ENCODE measurements around the gene PLD3. TPM values are rescaled to one million over a fixed set of nuclear protein-coding genes. Genes with fewer than 3 reads are reported as not detected.

Gene PLD3
- total RNA-seq, 1 donor from 2014 or later, result 1,227 TPM

- H3K27ac Mint-ChIP-seq (ENCODE audit: unreplicated experiment), result no peak overlapping the region
- no peak for TF ChIP-seq CTCF (IDR thresholded peaks at IDR 0.05; ENCODE audit: partially characterized antibody, unreplicated experiment)
- no peaks in the 10 kb centered on the region for H3K36me3 Mint-ChIP-seq (ENCODE audit: unreplicated experiment)
- no peaks in the 10 kb centered on the region for H3K9me3 Mint-ChIP-seq (ENCODE audit: unreplicated experiment)
- H3K27me3 Mint-ChIP-seq (ENCODE audit: unreplicated experiment), result no peaks in the 10 kb centered on the region
- DNase-seq, result no peak
- no peak overlapping the region for H3K4me3 Mint-ChIP-seq (ENCODE audit: unreplicated experiment)
- H3K4me1 Mint-ChIP-seq (ENCODE audit: low read depth, unreplicated experiment), result peaks cover 2% of the 10 kb centered on the region
Observed at GRCh38 chr19:40313229-40313983, 35.1 kb upstream of the PLD3 start.

- no peak for TF ChIP-seq CTCF (IDR thresholded peaks at IDR 0.05; ENCODE audit: partially characterized antibody, unreplicated experiment)
- DNase-seq, result no peak
- Mint-ChIP-seq H3K4me3 (ENCODE audit: unreplicated experiment) (no peak overlapping the region), H3K9me3 (ENCODE audit: unreplicated experiment) (no peaks in the 10 kb centered on the region), H3K27ac (ENCODE audit: unreplicated experiment) (no peak overlapping the region), H3K27me3 (ENCODE audit: unreplicated experiment) (no peaks in the 10 kb centered on the region), H3K4me1 (ENCODE audit: low read depth, unreplicated experiment) (peaks cover 2% of the 10 kb centered on the region), H3K36me3 (ENCODE audit: unreplicated experiment) (no peaks in the 10 kb centered on the region)
Observed at GRCh38 chr19:40314656-40315055, 33.8 kb upstream of the PLD3 start.

GRCh38 chr19:40315812-40316470 lies 32.6 kb upstream of the PLD3 start:
- no peak overlapping the region for H3K27ac Mint-ChIP-seq (ENCODE audit: unreplicated experiment)
- no peaks in the 10 kb centered on the region for H3K27me3 Mint-ChIP-seq (ENCODE audit: unreplicated experiment)
- H3K4me1 Mint-ChIP-seq (ENCODE audit: low read depth, unreplicated experiment), result no peaks in the 10 kb centered on the region
- no peak for DNase-seq
- no peaks in the 10 kb centered on the region for H3K36me3 Mint-ChIP-seq (ENCODE audit: unreplicated experiment)
- H3K4me3 Mint-ChIP-seq (ENCODE audit: unreplicated experiment), result no peak overlapping the region
- H3K9me3 Mint-ChIP-seq (ENCODE audit: unreplicated experiment), result no peaks in the 10 kb centered on the region
- no peak for TF ChIP-seq CTCF (IDR thresholded peaks at IDR 0.05; ENCODE audit: partially characterized antibody, unreplicated experiment)

GRCh38 chr19:40317338-40317737 lies 31.2 kb upstream of the PLD3 start:
- no peak for DNase-seq
- no peak for TF ChIP-seq CTCF (IDR thresholded peaks at IDR 0.05; ENCODE audit: partially characterized antibody, unreplicated experiment)
- H3K27ac Mint-ChIP-seq (ENCODE audit: unreplicated experiment), result no peak overlapping the region
- H3K9me3 Mint-ChIP-seq (ENCODE audit: unreplicated experiment), result no peaks in the 10 kb centered on the region
- no peaks in the 10 kb centered on the region for H3K27me3 Mint-ChIP-seq (ENCODE audit: unreplicated experiment)
- no peak overlapping the region for H3K4me3 Mint-ChIP-seq (ENCODE audit: unreplicated experiment)
- H3K4me1 Mint-ChIP-seq (ENCODE audit: low read depth, unreplicated experiment), result no peaks in the 10 kb centered on the region
- H3K36me3 Mint-ChIP-seq (ENCODE audit: unreplicated experiment), result no peaks in the 10 kb centered on the region

- Mint-ChIP-seq H3K27ac (ENCODE audit: unreplicated experiment) (no peak overlapping the region), H3K4me1 (ENCODE audit: low read depth, unreplicated experiment) (no peaks in the 10 kb centered on the region), H3K4me3 (ENCODE audit: unreplicated experiment) (no peak overlapping the region), H3K27me3 (ENCODE audit: unreplicated experiment) (peaks cover 2% of the 10 kb centered on the region), H3K36me3 (ENCODE audit: unreplicated experiment) (no peaks in the 10 kb centered on the region), H3K9me3 (ENCODE audit: unreplicated experiment) (no peaks in the 10 kb centered on the region)
- no peak for DNase-seq
- TF ChIP-seq CTCF (IDR thresholded peaks at IDR 0.05; ENCODE audit: partially characterized antibody, unreplicated experiment), result no peak
Observed at GRCh38 chr19:40320558-40320935, 27.9 kb upstream of the PLD3 start.
